ENCODE measurements around the gene NOB1.
A peak's percentile ranks its signal among the peaks of the same experiment; 100 is the strongest.

DNA sequence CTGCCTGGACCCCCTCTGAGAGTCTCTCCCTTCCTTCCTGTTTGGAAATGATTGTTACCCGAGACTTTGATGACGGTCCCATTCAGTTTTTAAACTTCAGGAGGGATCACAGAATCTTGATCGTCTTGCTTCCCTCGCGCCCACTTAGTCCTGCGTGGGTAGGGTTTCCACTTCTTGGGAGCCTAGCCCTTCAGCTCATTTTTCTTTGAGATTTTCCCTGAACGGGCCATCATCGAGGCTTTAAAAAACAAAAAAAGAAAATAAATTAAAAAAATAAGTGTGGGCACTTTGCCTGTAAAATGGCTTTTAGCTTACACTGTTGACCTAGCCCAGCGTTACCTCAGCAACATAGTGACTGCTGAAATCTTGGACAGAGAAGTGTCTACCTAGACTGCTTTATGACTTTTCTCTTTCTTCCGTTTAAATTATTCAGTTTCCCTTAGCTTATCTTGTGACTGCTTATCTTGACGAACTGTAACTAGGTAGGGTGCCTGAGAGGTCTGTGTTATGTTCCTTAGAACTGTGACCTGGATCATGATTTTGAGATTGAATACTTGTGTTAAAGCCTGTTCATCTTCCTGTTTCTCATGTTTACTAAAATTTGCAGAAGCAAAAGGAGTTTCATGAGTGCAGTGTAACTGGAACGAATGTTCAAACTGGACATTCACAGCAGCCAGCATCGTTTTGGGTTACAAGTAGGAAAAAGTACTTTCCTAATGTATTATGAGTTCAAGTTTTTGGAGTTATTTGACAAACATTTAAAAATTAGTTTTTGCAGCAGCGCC is 8.3 kb upstream of the NOB1 start:
- TF ChIP-seq, protein P1, sequence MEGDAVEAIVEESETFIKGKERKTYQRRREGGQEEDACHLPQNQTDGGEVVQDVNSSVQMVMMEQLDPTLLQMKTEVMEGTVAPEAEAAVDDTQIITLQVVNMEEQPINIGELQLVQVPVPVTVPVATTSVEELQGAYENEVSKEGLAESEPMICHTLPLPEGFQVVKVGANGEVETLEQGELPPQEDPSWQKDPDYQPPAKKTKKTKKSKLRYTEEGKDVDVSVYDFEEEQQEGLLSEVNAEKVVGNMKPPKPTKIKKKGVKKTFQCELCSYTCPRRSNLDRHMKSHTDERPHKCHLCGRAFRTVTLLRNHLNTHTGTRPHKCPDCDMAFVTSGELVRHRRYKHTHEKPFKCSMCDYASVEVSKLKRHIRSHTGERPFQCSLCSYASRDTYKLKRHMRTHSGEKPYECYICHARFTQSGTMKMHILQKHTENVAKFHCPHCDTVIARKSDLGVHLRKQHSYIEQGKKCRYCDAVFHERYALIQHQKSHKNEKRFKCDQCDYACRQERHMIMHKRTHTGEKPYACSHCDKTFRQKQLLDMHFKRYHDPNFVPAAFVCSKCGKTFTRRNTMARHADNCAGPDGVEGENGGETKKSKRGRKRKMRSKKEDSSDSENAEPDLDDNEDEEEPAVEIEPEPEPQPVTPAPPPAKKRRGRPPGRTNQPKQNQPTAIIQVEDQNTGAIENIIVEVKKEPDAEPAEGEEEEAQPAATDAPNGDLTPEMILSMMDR (IDR thresholded peaks at IDR 0.05; ENCODE audit: insufficient read depth, low read length), result no peak
- TF ChIP-seq, protein P2, sequence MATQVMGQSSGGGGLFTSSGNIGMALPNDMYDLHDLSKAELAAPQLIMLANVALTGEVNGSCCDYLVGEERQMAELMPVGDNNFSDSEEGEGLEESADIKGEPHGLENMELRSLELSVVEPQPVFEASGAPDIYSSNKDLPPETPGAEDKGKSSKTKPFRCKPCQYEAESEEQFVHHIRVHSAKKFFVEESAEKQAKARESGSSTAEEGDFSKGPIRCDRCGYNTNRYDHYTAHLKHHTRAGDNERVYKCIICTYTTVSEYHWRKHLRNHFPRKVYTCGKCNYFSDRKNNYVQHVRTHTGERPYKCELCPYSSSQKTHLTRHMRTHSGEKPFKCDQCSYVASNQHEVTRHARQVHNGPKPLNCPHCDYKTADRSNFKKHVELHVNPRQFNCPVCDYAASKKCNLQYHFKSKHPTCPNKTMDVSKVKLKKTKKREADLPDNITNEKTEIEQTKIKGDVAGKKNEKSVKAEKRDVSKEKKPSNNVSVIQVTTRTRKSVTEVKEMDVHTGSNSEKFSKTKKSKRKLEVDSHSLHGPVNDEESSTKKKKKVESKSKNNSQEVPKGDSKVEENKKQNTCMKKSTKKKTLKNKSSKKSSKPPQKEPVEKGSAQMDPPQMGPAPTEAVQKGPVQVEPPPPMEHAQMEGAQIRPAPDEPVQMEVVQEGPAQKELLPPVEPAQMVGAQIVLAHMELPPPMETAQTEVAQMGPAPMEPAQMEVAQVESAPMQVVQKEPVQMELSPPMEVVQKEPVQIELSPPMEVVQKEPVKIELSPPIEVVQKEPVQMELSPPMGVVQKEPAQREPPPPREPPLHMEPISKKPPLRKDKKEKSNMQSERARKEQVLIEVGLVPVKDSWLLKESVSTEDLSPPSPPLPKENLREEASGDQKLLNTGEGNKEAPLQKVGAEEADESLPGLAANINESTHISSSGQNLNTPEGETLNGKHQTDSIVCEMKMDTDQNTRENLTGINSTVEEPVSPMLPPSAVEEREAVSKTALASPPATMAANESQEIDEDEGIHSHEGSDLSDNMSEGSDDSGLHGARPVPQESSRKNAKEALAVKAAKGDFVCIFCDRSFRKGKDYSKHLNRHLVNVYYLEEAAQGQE (IDR thresholded peaks at IDR 0.05; ENCODE audit: insufficient replicate concordance, low read depth), result peak; percentile 66
